ENCODE data around the gene NDUFV2.

- TF ChIP-seq, protein P1, sequence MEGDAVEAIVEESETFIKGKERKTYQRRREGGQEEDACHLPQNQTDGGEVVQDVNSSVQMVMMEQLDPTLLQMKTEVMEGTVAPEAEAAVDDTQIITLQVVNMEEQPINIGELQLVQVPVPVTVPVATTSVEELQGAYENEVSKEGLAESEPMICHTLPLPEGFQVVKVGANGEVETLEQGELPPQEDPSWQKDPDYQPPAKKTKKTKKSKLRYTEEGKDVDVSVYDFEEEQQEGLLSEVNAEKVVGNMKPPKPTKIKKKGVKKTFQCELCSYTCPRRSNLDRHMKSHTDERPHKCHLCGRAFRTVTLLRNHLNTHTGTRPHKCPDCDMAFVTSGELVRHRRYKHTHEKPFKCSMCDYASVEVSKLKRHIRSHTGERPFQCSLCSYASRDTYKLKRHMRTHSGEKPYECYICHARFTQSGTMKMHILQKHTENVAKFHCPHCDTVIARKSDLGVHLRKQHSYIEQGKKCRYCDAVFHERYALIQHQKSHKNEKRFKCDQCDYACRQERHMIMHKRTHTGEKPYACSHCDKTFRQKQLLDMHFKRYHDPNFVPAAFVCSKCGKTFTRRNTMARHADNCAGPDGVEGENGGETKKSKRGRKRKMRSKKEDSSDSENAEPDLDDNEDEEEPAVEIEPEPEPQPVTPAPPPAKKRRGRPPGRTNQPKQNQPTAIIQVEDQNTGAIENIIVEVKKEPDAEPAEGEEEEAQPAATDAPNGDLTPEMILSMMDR (IDR thresholded peaks at IDR 0.05; ENCODE audit: extremely low read depth in 1 of 2, insufficient read depth in 1 of 2, low read depth in 1 of 2, low read length in 2 of 2) = no peak
- TF ChIP-seq EZH2 (IDR thresholded peaks at IDR 0.05; ENCODE audit: borderline replicate concordance, low read depth, low read length, severe bottlenecking) = no peak
- no peak for TF ChIP-seq JUN (IDR thresholded peaks at IDR 0.05; ENCODE audit: borderline replicate concordance, insufficient read depth, insufficient read length, low read depth)
- no peak for TF ChIP-seq POLR2AphosphoS5 (IDR thresholded peaks at IDR 0.05; ENCODE audit: insufficient read depth, low read depth, low read length)
- TF ChIP-seq POLR2A (IDR thresholded peaks at IDR 0.05; ENCODE audit: low read depth, low read length) = no peak
- TF ChIP-seq MYC (IDR thresholded peaks at IDR 0.05; ENCODE audit: low read depth, low read length) = no peak
- no peak for TF ChIP-seq FOS (IDR thresholded peaks at IDR 0.05; ENCODE audit: borderline replicate concordance, insufficient read depth, low read length)
Measured at GRCh38 chr18:9092665-9093064, 9.8 kb upstream of the NDUFV2 start.

Measured in endothelial cell of umbilical vein (primary cell).